Fibroblast of gingiva (primary cell): Measurements from ENCODE around the gene CEP85.
"Not testable (repeated sequence)": the region's sequence is repeated elsewhere in the genome, so short reads cannot be mapped to it uniquely, and the experiment has no call there.

Source experiments
- DNase-seq: peaks from one replicate; pipeline ENCODE4 v3.0.0-alpha.2; 2011; ENCODE audit warnings: low read depth

Gene CEP85

GRCh38 chr1:26290122-26290881 is 56.3 kb downstream of the CEP85 start:
- no peak for DNase-seq

- DNase-seq: no peak
These were observed 56.9 kb downstream of the CEP85 start for GRCh38 chr1:26290882-26291261.

GRCh38 chr1:26291433-26291832 is 57.4 kb downstream of the CEP85 start:
- DNase-seq: no peak

- DNase-seq: no peak
These were observed 57.9 kb downstream of the CEP85 start for GRCh38 chr1:26291939-26292338.

- not testable (repeated sequence) for DNase-seq
These were observed 58.7 kb downstream of the CEP85 start for GRCh38 chr1:26292735-26293134.

- DNase-seq: no peak
These were observed 60.0 kb downstream of the CEP85 start for GRCh38 chr1:26293911-26294463.

GRCh38 chr1:26295194-26296138 is 61.5 kb downstream of the CEP85 start:
- no peak for DNase-seq

- DNase-seq: no peak
These were observed 62.5 kb downstream of the CEP85 start for GRCh38 chr1:26296340-26297056.

- DNase-seq: no peak
These were observed 63.2 kb downstream of the CEP85 start for GRCh38 chr1:26297057-26297790.

GRCh38 chr1:26297791-26298124 is 63.8 kb downstream of the CEP85 start:
- no peak for DNase-seq

GRCh38 chr1:26300578-26301275 is 66.7 kb downstream of the CEP85 start:
- no peak for DNase-seq

GRCh38 chr1:26302733-26303405 is 68.9 kb downstream of the CEP85 start:
- DNase-seq: peak; percentile 62

- no peak for DNase-seq
These were observed 71.8 kb downstream of the CEP85 start for GRCh38 chr1:26305667-26306289.

GRCh38 chr1:26306290-26307229 is 72.6 kb downstream of the CEP85 start, which contains the start of gene UBXN11:
TSS of gene UBXN11 (minus strand) at chr1:26306636. CDS start at chr1:26302883, 3,753 bp downstream.
- DNase-seq: peak; percentile 85

GRCh38 chr1:26307363-26307781 is 73.4 kb downstream of the CEP85 start:
- no peak for DNase-seq

- DNase-seq: not testable (repeated sequence)
These were observed 74.2 kb downstream of the CEP85 start for GRCh38 chr1:26307966-26308899.

GRCh38 chr1:26314501-26314900 is 80.5 kb downstream of the CEP85 start:
- DNase-seq: no peak
